ENCODE data around the gene XPO5.

DNA sequence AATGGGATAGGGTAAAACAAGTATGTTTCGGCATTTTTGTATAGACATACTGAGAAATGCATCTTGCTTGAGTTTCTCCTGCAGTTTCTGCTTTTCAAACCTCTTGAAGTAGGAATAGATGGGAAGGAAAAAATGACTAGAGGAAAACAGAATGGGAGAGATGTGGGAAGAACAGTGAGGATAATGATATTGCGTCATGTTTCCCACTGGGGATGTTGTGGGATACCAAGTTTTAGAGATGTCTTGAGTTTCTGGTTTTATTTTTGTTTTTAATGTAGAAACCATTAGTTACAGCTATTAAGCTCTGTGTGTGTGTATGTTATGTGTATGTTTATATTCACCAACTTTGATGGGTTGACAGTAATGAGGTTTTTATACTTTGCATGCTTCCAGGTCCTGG lies 24.8 kb upstream of the XPO5 start:
- TF ChIP-seq POLR2A (IDR thresholded peaks at IDR 0.05) (no peak), POLR2AphosphoS5 (IDR thresholded peaks at IDR 0.05) (no peak)
- TF ChIP-seq, protein P1, sequence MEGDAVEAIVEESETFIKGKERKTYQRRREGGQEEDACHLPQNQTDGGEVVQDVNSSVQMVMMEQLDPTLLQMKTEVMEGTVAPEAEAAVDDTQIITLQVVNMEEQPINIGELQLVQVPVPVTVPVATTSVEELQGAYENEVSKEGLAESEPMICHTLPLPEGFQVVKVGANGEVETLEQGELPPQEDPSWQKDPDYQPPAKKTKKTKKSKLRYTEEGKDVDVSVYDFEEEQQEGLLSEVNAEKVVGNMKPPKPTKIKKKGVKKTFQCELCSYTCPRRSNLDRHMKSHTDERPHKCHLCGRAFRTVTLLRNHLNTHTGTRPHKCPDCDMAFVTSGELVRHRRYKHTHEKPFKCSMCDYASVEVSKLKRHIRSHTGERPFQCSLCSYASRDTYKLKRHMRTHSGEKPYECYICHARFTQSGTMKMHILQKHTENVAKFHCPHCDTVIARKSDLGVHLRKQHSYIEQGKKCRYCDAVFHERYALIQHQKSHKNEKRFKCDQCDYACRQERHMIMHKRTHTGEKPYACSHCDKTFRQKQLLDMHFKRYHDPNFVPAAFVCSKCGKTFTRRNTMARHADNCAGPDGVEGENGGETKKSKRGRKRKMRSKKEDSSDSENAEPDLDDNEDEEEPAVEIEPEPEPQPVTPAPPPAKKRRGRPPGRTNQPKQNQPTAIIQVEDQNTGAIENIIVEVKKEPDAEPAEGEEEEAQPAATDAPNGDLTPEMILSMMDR (IDR thresholded peaks at IDR 0.05) = no peak

All from sigmoid colon (tissue), 4 donors.